ENCODE results near the gene SLC48A1. TPM values are rescaled to one million over a fixed set of nuclear protein-coding genes. Genes with fewer than 3 reads are reported as not detected.

Gene SLC48A1
- total and polyA plus RNA-seq, 3 experiments from 2014 or later, result 9.1 to 11.5 (median 10.9) TPM

GRCh38 chr12:47769234-47770085 is 3.6 kb upstream of the SLC48A1 start:
- no peak for DNase-seq
- Mint-ChIP-seq H3K27me3 (peaks cover 0 to 4% of the 10 kb centered on the region in 2 donors), H3K4me1 (peaks cover 32 to 37% (median 32%) of the 10 kb centered on the region in 3 donors), H3K36me3 (peaks cover 0 to 2% (median 0%) of the 10 kb centered on the region in 3 donors), H3K27ac (no peak overlapping the region), H3K9me3 (no peaks in the 10 kb centered on the region), H3K4me3 (no peak overlapping the region)
- Histone ChIP-seq H3K27ac (ENCODE audit: low read depth, low read length) (no peak overlapping the region), H3K36me3 (ENCODE audit: insufficient read depth, low read length) (no peaks in the 10 kb centered on the region), H3K4me1 (ENCODE audit: insufficient read depth, low read length) (peaks cover 24% of the 10 kb centered on the region), H3K27me3 (ENCODE audit: insufficient read depth, low read length, poor library complexity, severe bottlenecking) (no peaks in the 10 kb centered on the region), H3K4me3 (ENCODE audit: low read length) (no peak overlapping the region), H3K9me3 (ENCODE audit: low read length) (no peaks in the 10 kb centered on the region)
- ChIA-PET POLR2A (no interaction called here), CTCF (interaction anchor here (0.9 to 19.1 kb wide), 12 partner anchors 8 to 69 kb away, joined by 3 to 414 read pairs (median 10); partner anchors contain the start of gene RAPGEF3)

- ChIA-PET POLR2A (no interaction called here), CTCF (interaction anchor here (0.9 to 19.1 kb wide), 9 partner anchors 9 to 68 kb away, joined by 3 to 414 read pairs (median 4); partner anchors contain the start of gene RAPGEF3)
- no peak for DNase-seq
- H3K4me1 Mint-ChIP-seq, result peaks cover 33 to 41% (median 34%) of the 10 kb centered on the region in 3 donors
- Histone ChIP-seq H3K36me3 (ENCODE audit: insufficient read depth, low read length) (no peaks in the 10 kb centered on the region), H3K27me3 (ENCODE audit: insufficient read depth, low read length, poor library complexity, severe bottlenecking) (no peaks in the 10 kb centered on the region), H3K9me3 (ENCODE audit: low read length) (no peaks in the 10 kb centered on the region), H3K4me1 (ENCODE audit: insufficient read depth, low read length) (peaks cover 26% of the 10 kb centered on the region), H3K4me3 (ENCODE audit: low read length) (no peak overlapping the region), H3K27ac (ENCODE audit: low read depth, low read length) (no peak overlapping the region)
- no peaks in the 10 kb centered on the region for H3K9me3 Mint-ChIP-seq
- H3K4me3 Mint-ChIP-seq, result no peak overlapping the region
- H3K36me3 Mint-ChIP-seq, result peaks cover 0 to 2% (median 0%) of the 10 kb centered on the region in 3 donors
- H3K27me3 Mint-ChIP-seq, result peaks cover 0 to 4% of the 10 kb centered on the region in 2 donors
- no peak overlapping the region for H3K27ac Mint-ChIP-seq
These were observed 2.8 kb upstream of the SLC48A1 start for GRCh38 chr12:47770086-47770726.

GRCh38 chr12:47771304-47771703 is 1.7 kb upstream of the SLC48A1 start:
- Mint-ChIP-seq H3K4me1 (peaks cover 26 to 32% (median 27%) of the 10 kb centered on the region in 3 donors), H3K9me3 (no peaks in the 10 kb centered on the region), H3K36me3 (peaks cover 0 to 2% (median 0%) of the 10 kb centered on the region in 3 donors), H3K4me3 (peak overlapping the region in 5 of 7 donors; percentile 10 to 88 (median 63)), H3K27ac (no peak overlapping the region), H3K27me3 (peaks cover 0 to 4% of the 10 kb centered on the region in 2 donors)
- no peaks in the 10 kb centered on the region for H3K9me3 ChIP-seq (ENCODE audit: low read length)
- H3K27ac ChIP-seq (ENCODE audit: low read depth, low read length), result no peak overlapping the region
- DNase-seq, result no peak
- H3K4me3 ChIP-seq (ENCODE audit: low read length), result no peak overlapping the region
- CTCF ChIA-PET, result interaction anchor here (1.1 to 19.1 kb wide), 8 partner anchors 9 to 134 kb away, joined by 3 to 414 read pairs (median 9); partner anchors contain the start of genes RAPGEF3 and VDR
- no peaks in the 10 kb centered on the region for H3K36me3 ChIP-seq (ENCODE audit: insufficient read depth, low read length)
- peaks cover 26% of the 10 kb centered on the region for H3K4me1 ChIP-seq (ENCODE audit: insufficient read depth, low read length)
- no peaks in the 10 kb centered on the region for H3K27me3 ChIP-seq (ENCODE audit: insufficient read depth, low read length, poor library complexity, severe bottlenecking)
- POLR2A ChIA-PET, result no interaction called here

- H3K4me3 ChIP-seq (ENCODE audit: low read length), result no peak overlapping the region
- H3K9me3 Mint-ChIP-seq, result no peaks in the 10 kb centered on the region
- peaks cover 0 to 4% of the 10 kb centered on the region in 2 donors for H3K27me3 Mint-ChIP-seq
- H3K4me1 Mint-ChIP-seq, result peaks cover 19 to 24% (median 19%) of the 10 kb centered on the region in 3 donors
- no peaks in the 10 kb centered on the region for H3K9me3 ChIP-seq (ENCODE audit: low read length)
- peaks cover 0 to 2% (median 0%) of the 10 kb centered on the region in 3 donors for H3K36me3 Mint-ChIP-seq
- H3K4me3 Mint-ChIP-seq, result peak overlapping the region; percentile 80 to 90 (median 86)
- H3K36me3 ChIP-seq (ENCODE audit: insufficient read depth, low read length), result no peaks in the 10 kb centered on the region
- no peak for DNase-seq
- CTCF ChIA-PET, result interaction anchor here (1.0 to 19.1 kb wide), 14 partner anchors 9 to 133 kb away, joined by 3 to 414 read pairs (median 5); partner anchors contain the start of genes RAPGEF3 and VDR
- no peak overlapping the region for H3K27ac ChIP-seq (ENCODE audit: low read depth, low read length)
- no peaks in the 10 kb centered on the region for H3K27me3 ChIP-seq (ENCODE audit: insufficient read depth, low read length, poor library complexity, severe bottlenecking)
- H3K4me1 ChIP-seq (ENCODE audit: insufficient read depth, low read length), result peaks cover 20% of the 10 kb centered on the region
- POLR2A ChIA-PET, result interaction anchor here (0.6 to 2.0 kb wide), 4 partner anchors 10 to 82 kb away, joined by 3 to 5 read pairs (median 4); partner anchors contain the start of genes RAPGEF3 and RPAP3
- H3K27ac Mint-ChIP-seq, result peak overlapping the region in 5 of 8 donors; percentile 7 to 88 (median 81)
These were observed 861 bp upstream of the SLC48A1 start for GRCh38 chr12:47772094-47772660.

GRCh38 chr12:47772738-47773061 is 338 bp upstream of the SLC48A1 start:
- Histone ChIP-seq H3K4me3 (ENCODE audit: low read length) (no peak overlapping the region), H3K4me1 (ENCODE audit: insufficient read depth, low read length) (peaks cover 15% of the 10 kb centered on the region), H3K27me3 (ENCODE audit: insufficient read depth, low read length, poor library complexity, severe bottlenecking) (no peaks in the 10 kb centered on the region), H3K36me3 (ENCODE audit: insufficient read depth, low read length) (no peaks in the 10 kb centered on the region), H3K27ac (ENCODE audit: low read depth, low read length) (no peak overlapping the region), H3K9me3 (ENCODE audit: low read length) (no peaks in the 10 kb centered on the region)
- Mint-ChIP-seq H3K9me3 (no peaks in the 10 kb centered on the region), H3K27ac (peak overlapping the region in 5 of 8 donors; percentile 7 to 88 (median 81)), H3K4me3 (peak overlapping the region; percentile 80 to 90 (median 86)), H3K27me3 (peaks cover 0 to 4% of the 10 kb centered on the region in 2 donors), H3K36me3 (peaks cover 0 to 2% (median 0%) of the 10 kb centered on the region in 3 donors), H3K4me1 (peaks cover 14 to 18% (median 16%) of the 10 kb centered on the region in 3 donors)
- DNase-seq, result no peak
- ChIA-PET CTCF (interaction anchor here (0.9 to 19.1 kb wide), 15 partner anchors 10 to 132 kb away, joined by 3 to 414 read pairs (median 5); partner anchors contain the start of genes RAPGEF3, RPAP3 and VDR), POLR2A (interaction anchor here (0.6 to 2.0 kb wide), 4 partner anchors 10 to 83 kb away, joined by 3 to 5 read pairs (median 4); partner anchors contain the start of genes RAPGEF3 and RPAP3)

GRCh38 chr12:47773858-47774580 is 981 bp downstream of the SLC48A1 start:
- Histone ChIP-seq H3K4me1 (ENCODE audit: insufficient read depth, low read length) (peaks cover 19% of the 10 kb centered on the region), H3K27ac (ENCODE audit: low read depth, low read length) (peak overlapping the region; percentile 74), H3K4me3 (ENCODE audit: low read length) (peak overlapping the region; percentile 54), H3K36me3 (ENCODE audit: insufficient read depth, low read length) (no peaks in the 10 kb centered on the region), H3K9me3 (ENCODE audit: low read length) (no peaks in the 10 kb centered on the region), H3K27me3 (ENCODE audit: insufficient read depth, low read length, poor library complexity, severe bottlenecking) (no peaks in the 10 kb centered on the region)
- H3K36me3 Mint-ChIP-seq, result peaks cover 0 to 2% (median 0%) of the 10 kb centered on the region in 3 donors
- H3K4me1 Mint-ChIP-seq, result peaks cover 16 to 22% (median 17%) of the 10 kb centered on the region in 3 donors
- H3K9me3 Mint-ChIP-seq, result no peaks in the 10 kb centered on the region
- ChIA-PET POLR2A (interaction anchor here (2.0 kb wide), 1 partner anchor 68 kb away, joined by 5 read pairs; the partner anchor contains the start of gene RPAP3), CTCF (interaction anchor here (0.9 to 19.1 kb wide), 7 partner anchors 9 to 68 kb away, joined by 3 to 414 read pairs (median 33); partner anchors contain the start of genes RAPGEF3 and RPAP3)
- H3K4me3 Mint-ChIP-seq, result peak overlapping the region; percentile 83 to 92 (median 85)
- H3K27ac Mint-ChIP-seq, result peak overlapping the region in 7 of 8 donors; percentile 33 to 83 (median 67)
- peaks cover 0 to 4% of the 10 kb centered on the region in 2 donors for H3K27me3 Mint-ChIP-seq
- no peak for DNase-seq

GRCh38 chr12:47774663-47775062 is 1.6 kb downstream of the SLC48A1 start:
- no peak for DNase-seq
- Histone ChIP-seq H3K27me3 (ENCODE audit: insufficient read depth, low read length, poor library complexity, severe bottlenecking) (no peaks in the 10 kb centered on the region), H3K9me3 (ENCODE audit: low read length) (no peaks in the 10 kb centered on the region), H3K4me1 (ENCODE audit: insufficient read depth, low read length) (peaks cover 21% of the 10 kb centered on the region), H3K4me3 (ENCODE audit: low read length) (no peak overlapping the region), H3K27ac (ENCODE audit: low read depth, low read length) (peak overlapping the region; percentile 74), H3K36me3 (ENCODE audit: insufficient read depth, low read length) (no peaks in the 10 kb centered on the region)
- H3K36me3 Mint-ChIP-seq, result peaks cover 0 to 2% (median 0%) of the 10 kb centered on the region in 3 donors
- H3K4me1 Mint-ChIP-seq, result peaks cover 20 to 28% (median 22%) of the 10 kb centered on the region in 3 donors
- peaks cover 0 to 4% of the 10 kb centered on the region in 2 donors for H3K27me3 Mint-ChIP-seq
- H3K4me3 Mint-ChIP-seq, result peak overlapping the region; percentile 83 to 92 (median 85)
- CTCF ChIA-PET, result interaction anchor here (2.2 to 19.1 kb wide), 5 partner anchors 17 to 123 kb away, joined by 8 to 414 read pairs (median 147); partner anchors contain the start of gene RAPGEF3
- H3K27ac Mint-ChIP-seq, result no peak overlapping the region
- H3K9me3 Mint-ChIP-seq, result no peaks in the 10 kb centered on the region
- POLR2A ChIA-PET, result no interaction called here
